T-cell (primary cell): ENCODE results near the gene GALNTL6. TPM values are rescaled to one million over a fixed set of nuclear protein-coding genes. Genes with fewer than 3 reads are reported as not detected.

Experiments
- ATAC-seq, 4 experiments: fragments of 200-7000 bp in 3 of 4; fragments of 150-1000 bp in 1 of 4; cut with Tn5 transposase; replicated peaks in 1 of 4; 1 replicate in 3 of 4; 2 replicates in 1 of 4; pipeline ENCODE4 v1.10.0; 2021; ENCODE audit warnings: moderate library complexity in 3 of 4, mild to moderate bottlenecking in 2 of 4, moderate number of reproducible peaks in 1 of 4
- CTCF ChIA-PET, 2 donors: fragments of 300-600 bp; sonication (Branson Sonifier 250); formaldehyde crosslinking; loops; one replicate each; lab custom pipeline; 2022; ENCODE audit warnings: antibody characterized with exemption in 2 of 2; lab: Charles Lee
- POLR2A ChIA-PET, 2 donors: fragments of 300-600 bp; sonication (Branson Sonifier 250); formaldehyde crosslinking; loops; one replicate each; lab custom pipeline; 2022; ENCODE audit warnings: antibody characterized with exemption in 2 of 2; lab: Charles Lee
- DNase-seq, 35 experiments: peaks; one replicate each; pipeline versions ENCODE4 v3.0.0 to v3.0.0-alpha.2; 2013 to 2023
- H3K27ac ChIP-seq: one replicate; pipeline ENCODE4 v1.5.1; 2013; ENCODE audit warnings: low read length
- H3K27me3 ChIP-seq, 2 experiments: replicated peaks in 1 of 2; 1 replicate in 1 of 2; 2 replicates in 1 of 2; pipeline versions ENCODE4 v1.6.1 to v1.7.0; 2013; ENCODE audit warnings: low read length in 1 of 2, mixed read lengths in 1 of 2; ENCODE audit not compliant: control insufficient read depth in 2 of 2, insufficient read depth in 2 of 2; ENCODE audit errors: extremely low read depth in 1 of 2
- H3K36me3 ChIP-seq, 2 donors: 1 replicate in 1 of 2; 2 replicates in 1 of 2; pipeline versions ENCODE4 v1.6.1 to v1.7.0; 2013; ENCODE audit warnings: low read length in 1 of 2; ENCODE audit not compliant: control insufficient read depth in 2 of 2, insufficient read depth in 1 of 2; ENCODE audit errors: extremely low read depth in 1 of 2
- H3K4me1 ChIP-seq, 2 experiments: 1 replicate in 1 of 2; 2 replicates in 1 of 2; pipeline versions ENCODE4 v1.6.1 to v1.7.0; 2013; ENCODE audit warnings: low read length in 2 of 2, mixed read lengths in 1 of 2; ENCODE audit not compliant: insufficient read depth in 2 of 2, control insufficient read depth in 1 of 2; ENCODE audit errors: extremely low read depth in 1 of 2
- H3K4me3 ChIP-seq, 2 donors: 1 replicate in 1 of 2; 2 replicates in 1 of 2; pipeline versions ENCODE4 v1.5.1 to v1.7.0; 2013; ENCODE audit warnings: mild to moderate bottlenecking in 2 of 2, low read length in 1 of 2, moderate library complexity in 1 of 2; ENCODE audit not compliant: control insufficient read depth in 1 of 2; ENCODE audit errors: extremely low read depth in 1 of 2
- H3K9me3 ChIP-seq: 2 replicates; pipeline ENCODE4 v1.7.0; 2013
- H3K27ac Mint-ChIP-seq, 2 donors: one replicate each; pipeline ENCODE4 v1.8.0; 2020 to 2021; ENCODE audit warnings: mild to moderate bottlenecking in 2 of 2, mixed read lengths in 2 of 2
- H3K27me3 Mint-ChIP-seq, 2 donors: one replicate each; pipeline ENCODE4 v1.8.0; 2021 to 2022; ENCODE audit warnings: mixed read lengths in 2 of 2
- H3K36me3 Mint-ChIP-seq: one replicate; pipeline ENCODE4 v1.8.0; 2021; ENCODE audit warnings: mixed read lengths
- H3K4me1 Mint-ChIP-seq, 3 donors: one replicate each; pipeline ENCODE4 v1.8.0; 2020 to 2022; ENCODE audit warnings: mixed read lengths in 3 of 3, mild to moderate bottlenecking in 1 of 3
- H3K4me3 Mint-ChIP-seq, 3 donors: one replicate each; pipeline ENCODE4 v1.8.0; 2020 to 2022; ENCODE audit warnings: mild to moderate bottlenecking in 3 of 3, mixed read lengths in 3 of 3, moderate library complexity in 3 of 3
- H3K9me3 Mint-ChIP-seq, 3 donors: one replicate each; pipeline ENCODE4 v1.8.0; 2020 to 2022; ENCODE audit warnings: mixed read lengths in 3 of 3
- WGBS: methylation state at CpG from one replicate; pipeline ENCODE4 v1.1.5; 2013; ENCODE audit warnings: missing lambda C conversion rate; ENCODE audit not compliant: insufficient coverage; 5-methylcytosine and 5-hydroxymethylcytosine counted together
- total RNA-seq, 35 experiments: library from RNA in 6 of 35; stranded (reverse) in 6 of 35; fragments of 120-200 nt in 1 of 35; gene quantifications; one replicate each; pipeline versions ENCODE4 v1.2.1 to v1.2.4 and lab custom pipeline; 2013 to 2026

The GALNTL6 gene
- total RNA-seq, 5 donors from 2014 or later (not counting 1 experiment from before 2014, with no cell fraction given), result not detected

GRCh38 chr4:172061204-172061603 lies 248.0 kb downstream of the GALNTL6 start:
- DNase-seq, result no peak
- Mint-ChIP-seq H3K4me3 (no peak overlapping the region), H3K36me3 (no peaks in the 10 kb centered on the region), H3K27me3 (no peaks in the 10 kb centered on the region), H3K9me3 (peaks cover 0 to 17% (median 5%) of the 10 kb centered on the region in 3 donors), H3K4me1 (no peaks in the 10 kb centered on the region), H3K27ac (no peak overlapping the region)
- H3K4me3 ChIP-seq, result no peak overlapping the region
- no peak for ATAC-seq
- no CpG with 5 or more reads among the region's 1 CpG for whole genome bisulfite sequencing
- no peaks in the 10 kb centered on the region for H3K9me3 ChIP-seq
- H3K27ac ChIP-seq, result no peak overlapping the region
- H3K4me1 ChIP-seq, result no peaks in the 10 kb centered on the region
- no peaks in the 10 kb centered on the region for H3K27me3 ChIP-seq
- POLR2A ChIA-PET, result interaction anchor here in 1 of 2 donors (0.6 kb wide), 1 partner anchor 92 kb away, joined by 5 read pairs; no protein-coding TSS in a partner anchor
- H3K36me3 ChIP-seq, result no peaks in the 10 kb centered on the region
- CTCF ChIA-PET, result no interaction called here

GRCh38 chr4:172068506-172068905 lies 255.3 kb downstream of the GALNTL6 start:
- no peaks in the 10 kb centered on the region for H3K9me3 ChIP-seq
- H3K4me3 Mint-ChIP-seq, result no peak overlapping the region
- DNase-seq (no peak), ATAC-seq (no peak)
- H3K9me3 Mint-ChIP-seq, result peaks cover 0 to 30% (median 21%) of the 10 kb centered on the region in 3 donors
- no CpG with 5 or more reads among the region's 3 CpGs for WGBS
- ChIA-PET CTCF (no interaction called here), POLR2A (no interaction called here)
- H3K27ac Mint-ChIP-seq, result no peak overlapping the region
- no peaks in the 10 kb centered on the region for H3K27me3 ChIP-seq
- no peaks in the 10 kb centered on the region for H3K27me3 Mint-ChIP-seq
- no peaks in the 10 kb centered on the region for H3K4me1 Mint-ChIP-seq
- no peaks in the 10 kb centered on the region for H3K4me1 ChIP-seq
- H3K27ac ChIP-seq, result no peak overlapping the region
- no peaks in the 10 kb centered on the region for H3K36me3 ChIP-seq
- H3K36me3 Mint-ChIP-seq, result no peaks in the 10 kb centered on the region
- no peak overlapping the region for H3K4me3 ChIP-seq

GRCh38 chr4:172073590-172073989 lies 260.4 kb downstream of the GALNTL6 start:
- DNase-seq, result no peak
- H3K27me3 ChIP-seq, result no peaks in the 10 kb centered on the region
- Mint-ChIP-seq H3K27ac (no peak overlapping the region), H3K4me1 (no peaks in the 10 kb centered on the region), H3K4me3 (no peak overlapping the region), H3K36me3 (no peaks in the 10 kb centered on the region), H3K27me3 (no peaks in the 10 kb centered on the region), H3K9me3 (peaks cover 0 to 24% (median 11%) of the 10 kb centered on the region in 3 donors)
- H3K9me3 ChIP-seq, result no peaks in the 10 kb centered on the region
- H3K27ac ChIP-seq, result no peak overlapping the region
- POLR2A ChIA-PET, result no interaction called here
- CTCF ChIA-PET, result no interaction called here
- no peak for ATAC-seq
- H3K36me3 ChIP-seq, result no peaks in the 10 kb centered on the region
- no peak overlapping the region for H3K4me3 ChIP-seq
- H3K4me1 ChIP-seq, result no peaks in the 10 kb centered on the region

DNA sequence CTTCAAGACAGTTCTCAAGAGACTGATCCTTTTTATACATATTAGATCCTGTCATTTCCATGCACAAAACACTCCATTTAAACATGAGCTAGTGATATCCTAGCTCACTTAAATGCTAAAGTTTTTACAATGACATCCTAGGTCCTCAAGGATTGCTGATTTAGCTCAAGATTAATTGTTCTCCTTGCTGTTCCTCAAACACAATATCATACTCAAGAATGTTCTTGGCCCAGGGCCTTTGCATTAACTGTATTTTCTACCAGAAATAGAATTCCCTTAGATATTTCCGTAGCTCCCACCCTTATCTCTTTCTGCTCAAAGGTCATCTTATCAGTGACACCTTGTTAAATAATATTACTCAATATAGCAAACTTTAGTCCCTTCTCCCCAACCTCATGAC lies 270.1 kb downstream of the GALNTL6 start:
- H3K9me3 Mint-ChIP-seq, result no peaks in the 10 kb centered on the region
- Histone ChIP-seq H3K27ac (no peak overlapping the region), H3K27me3 (no peaks in the 10 kb centered on the region), H3K36me3 (no peaks in the 10 kb centered on the region), H3K4me1 (no peaks in the 10 kb centered on the region), H3K9me3 (no peaks in the 10 kb centered on the region), H3K4me3 (no peak overlapping the region)
- no peaks in the 10 kb centered on the region for H3K27me3 Mint-ChIP-seq
- CTCF ChIA-PET, result no interaction called here
- ATAC-seq (no peak), DNase-seq (no peak)
- H3K4me3 Mint-ChIP-seq, result no peak overlapping the region
- no peaks in the 10 kb centered on the region for H3K36me3 Mint-ChIP-seq
- H3K27ac Mint-ChIP-seq, result no peak overlapping the region
- POLR2A ChIA-PET, result no interaction called here
- 100% methylated on average over 1 of the region's 1 CpG for WGBS
- H3K4me1 Mint-ChIP-seq, result no peaks in the 10 kb centered on the region

GRCh38 chr4:172088556-172088955 lies 275.4 kb downstream of the GALNTL6 start:
- Mint-ChIP-seq H3K4me1 (no peaks in the 10 kb centered on the region), H3K27ac (no peak overlapping the region), H3K4me3 (no peak overlapping the region), H3K36me3 (no peaks in the 10 kb centered on the region), H3K27me3 (no peaks in the 10 kb centered on the region), H3K9me3 (peaks cover 0 to 9% (median 5%) of the 10 kb centered on the region in 3 donors)
- CTCF ChIA-PET, result no interaction called here
- ATAC-seq (no peak), DNase-seq (no peak)
- Histone ChIP-seq H3K4me3 (no peak overlapping the region), H3K9me3 (no peaks in the 10 kb centered on the region), H3K27me3 (no peaks in the 10 kb centered on the region), H3K27ac (no peak overlapping the region), H3K4me1 (no peaks in the 10 kb centered on the region), H3K36me3 (no peaks in the 10 kb centered on the region)
- POLR2A ChIA-PET, result no interaction called here
- no CpG with 5 or more reads among the region's 2 CpGs for WGBS

DNA sequence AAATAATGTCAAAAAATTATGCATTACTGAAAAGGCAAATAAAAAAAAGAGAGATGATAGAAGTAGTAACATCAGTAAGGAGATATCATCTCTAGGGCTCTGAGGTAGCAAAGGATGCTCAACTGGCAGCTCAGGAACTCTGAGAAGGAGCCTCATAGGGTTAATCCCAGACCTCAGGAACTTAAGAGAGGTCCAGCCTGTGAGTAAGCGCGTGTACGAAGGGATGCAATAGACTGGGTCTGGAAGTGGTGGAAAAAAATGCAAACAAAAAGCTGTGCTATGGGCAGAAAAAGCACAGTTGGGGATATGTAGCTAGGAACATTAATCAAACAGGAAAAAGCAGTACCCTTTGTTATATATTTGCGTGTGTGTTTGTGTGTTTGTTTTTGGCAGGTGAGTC lies 282.0 kb downstream of the GALNTL6 start:
- ATAC-seq (no peak), DNase-seq (no peak)
- no peaks in the 10 kb centered on the region for H3K36me3 ChIP-seq
- no peaks in the 10 kb centered on the region for H3K36me3 Mint-ChIP-seq
- H3K4me1 Mint-ChIP-seq, result no peaks in the 10 kb centered on the region
- no peaks in the 10 kb centered on the region for H3K27me3 ChIP-seq
- H3K27me3 Mint-ChIP-seq, result no peaks in the 10 kb centered on the region
- 96% methylated on average over 3 of the region's 4 CpGs for WGBS
- no peaks in the 10 kb centered on the region for H3K4me1 ChIP-seq
- no peak overlapping the region for H3K4me3 ChIP-seq
- no peak overlapping the region for H3K27ac Mint-ChIP-seq
- H3K9me3 Mint-ChIP-seq, result peaks cover 3 to 9% (median 7%) of the 10 kb centered on the region in 3 donors
- H3K4me3 Mint-ChIP-seq, result no peak overlapping the region
- CTCF ChIA-PET, result interaction anchor here in 1 of 2 donors (0.7 kb wide), 1 partner anchor 38 kb away, joined by 4 read pairs; no protein-coding TSS in a partner anchor
- no peak overlapping the region for H3K27ac ChIP-seq
- no peaks in the 10 kb centered on the region for H3K9me3 ChIP-seq
- POLR2A ChIA-PET, result no interaction called here

GRCh38 chr4:172096786-172097185 lies 283.6 kb downstream of the GALNTL6 start:
- Histone ChIP-seq H3K4me1 (no peaks in the 10 kb centered on the region), H3K27ac (no peak overlapping the region), H3K9me3 (no peaks in the 10 kb centered on the region), H3K36me3 (no peaks in the 10 kb centered on the region), H3K4me3 (no peak overlapping the region), H3K27me3 (no peaks in the 10 kb centered on the region)
- ChIA-PET POLR2A (no interaction called here), CTCF (no interaction called here)
- Mint-ChIP-seq H3K36me3 (no peaks in the 10 kb centered on the region), H3K27ac (no peak overlapping the region), H3K9me3 (peaks cover 7 to 13% (median 9%) of the 10 kb centered on the region in 3 donors), H3K4me3 (no peak overlapping the region), H3K27me3 (no peaks in the 10 kb centered on the region), H3K4me1 (no peaks in the 10 kb centered on the region)
- DNase-seq (no peak), ATAC-seq (no peak)
- no CpG with 5 or more reads among the region's 6 CpGs for WGBS
